Measurements from ENCODE around the gene NEDD9.
A peak's percentile ranks its signal among the peaks of the same experiment; 100 is the strongest.

Gene NEDD9

GRCh38 chr6:11214084-11214833 is 18.2 kb downstream of the NEDD9 start:
- no peak for DNase-seq (ENCODE audit: low read depth)
- TF ChIP-seq CTCF (IDR thresholded peaks at IDR 0.05; ENCODE audit: low read depth, low read length) (no peak), MYC (IDR thresholded peaks at IDR 0.05; ENCODE audit: low read depth, low read length) (no peak), POLR2A (IDR thresholded peaks at IDR 0.05; ENCODE audit: extremely low read depth, insufficient read length) (no peak)
- TF ChIP-seq, protein P1, sequence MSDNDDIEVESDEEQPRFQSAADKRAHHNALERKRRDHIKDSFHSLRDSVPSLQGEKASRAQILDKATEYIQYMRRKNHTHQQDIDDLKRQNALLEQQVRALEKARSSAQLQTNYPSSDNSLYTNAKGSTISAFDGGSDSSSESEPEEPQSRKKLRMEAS (IDR thresholded peaks at IDR 0.05; ENCODE audit: low read depth, low read length): no peak
- H3K4me3 ChIP-seq (ENCODE audit: low read depth, low read length): no peak overlapping the region

DNA sequence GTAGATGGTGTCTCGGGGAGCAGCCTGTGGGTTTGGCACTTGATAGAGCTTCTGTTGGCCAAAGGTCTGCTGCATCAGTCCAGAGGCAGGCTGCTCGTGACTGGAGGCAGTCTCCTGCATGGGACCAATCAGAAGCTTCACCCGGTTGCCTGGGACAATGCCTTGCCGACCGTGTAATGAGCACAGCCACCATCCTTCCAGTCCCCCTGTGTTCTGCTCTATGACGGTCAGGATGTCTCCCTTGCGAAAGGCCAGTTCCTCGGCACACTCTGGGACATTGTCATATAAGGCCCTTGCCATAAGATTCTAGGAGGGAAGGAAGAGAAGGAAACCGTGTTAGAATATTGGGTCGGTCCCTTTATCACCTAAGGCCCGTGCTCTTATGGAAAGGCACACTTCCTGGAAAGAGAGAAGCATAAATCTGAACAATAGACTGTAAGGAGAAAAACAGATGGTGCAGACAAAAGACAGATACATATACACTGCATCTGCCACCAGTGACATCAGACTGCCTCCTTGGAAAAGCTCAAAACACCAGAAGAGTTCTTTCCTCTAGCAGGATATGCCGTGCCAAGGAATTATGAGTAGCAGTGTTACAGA is 18.9 kb downstream of the NEDD9 start:
- DNase-seq (ENCODE audit: low read depth): no peak
- TF ChIP-seq POLR2A (IDR thresholded peaks at IDR 0.05; ENCODE audit: extremely low read depth, insufficient read length): no peak
- TF ChIP-seq, protein P1 (IDR thresholded peaks at IDR 0.05; ENCODE audit: low read depth, low read length): no peak
- TF ChIP-seq CTCF (IDR thresholded peaks at IDR 0.05; ENCODE audit: low read depth, low read length): no peak
- no peak for TF ChIP-seq MYC (IDR thresholded peaks at IDR 0.05; ENCODE audit: low read depth, low read length)
- no peak overlapping the region for H3K4me3 ChIP-seq (ENCODE audit: low read depth, low read length)

DNA sequence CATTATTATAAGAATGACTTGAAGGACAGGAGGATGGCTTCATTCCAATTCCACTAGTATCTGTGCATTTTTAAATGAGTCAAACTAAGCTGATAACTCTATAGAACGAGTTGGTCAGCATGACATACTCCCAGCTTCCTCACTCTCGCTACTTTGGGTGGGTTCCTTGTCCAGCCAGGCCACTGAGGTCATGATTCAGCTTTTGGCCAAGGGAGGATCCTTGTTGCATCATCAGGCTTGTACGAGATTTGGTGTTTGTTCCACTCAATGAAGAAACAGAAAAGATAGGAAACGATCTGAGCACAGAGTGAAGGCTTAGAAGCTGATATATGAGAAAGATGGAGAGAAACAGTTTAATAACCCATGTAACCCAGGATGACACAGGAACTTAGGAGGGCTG is 19.8 kb downstream of the NEDD9 start:
- TF ChIP-seq, protein P1 (IDR thresholded peaks at IDR 0.05; ENCODE audit: low read depth, low read length): no peak
- TF ChIP-seq POLR2A (IDR thresholded peaks at IDR 0.05; ENCODE audit: extremely low read depth, insufficient read length) (no peak), CTCF (IDR thresholded peaks at IDR 0.05; ENCODE audit: low read depth, low read length) (no peak)
- no peak overlapping the region for H3K4me3 ChIP-seq (ENCODE audit: low read depth, low read length)
- peak; percentile 34 for DNase-seq (ENCODE audit: low read depth)

DNA sequence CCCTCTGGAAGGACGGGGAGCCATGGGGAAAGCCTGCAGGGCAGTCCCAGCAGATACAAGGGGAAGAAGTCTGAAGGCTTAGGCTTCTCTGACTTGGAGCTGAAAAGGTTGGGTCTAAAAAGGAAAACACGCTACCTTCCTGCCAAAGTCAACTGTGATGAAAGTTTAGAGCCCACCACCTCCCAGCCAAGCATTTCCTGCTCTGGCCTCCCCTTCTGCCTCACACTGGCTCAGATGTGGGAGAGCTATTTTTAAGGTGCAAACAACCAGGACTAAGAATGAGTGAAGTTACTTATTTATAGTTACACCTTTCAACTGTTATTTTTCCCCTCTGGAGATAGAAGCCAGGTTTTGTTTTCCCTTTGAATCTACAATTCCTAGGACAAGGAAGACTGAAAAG is 21.2 kb downstream of the NEDD9 start:
- TF ChIP-seq, protein P1 (IDR thresholded peaks at IDR 0.05; ENCODE audit: low read depth, low read length): no peak
- TF ChIP-seq MYC (IDR thresholded peaks at IDR 0.05; ENCODE audit: low read depth, low read length): no peak
- no peak overlapping the region for H3K4me3 ChIP-seq (ENCODE audit: low read depth, low read length)
- no peak for DNase-seq (ENCODE audit: low read depth)

- TF ChIP-seq, protein P1 (IDR thresholded peaks at IDR 0.05; ENCODE audit: low read depth, low read length): no peak
- TF ChIP-seq POLR2A (IDR thresholded peaks at IDR 0.05; ENCODE audit: extremely low read depth, insufficient read length): no peak
- H3K4me3 ChIP-seq (ENCODE audit: low read depth, low read length): no peak overlapping the region
- no peak for DNase-seq (ENCODE audit: low read depth)
These were observed 21.9 kb downstream of the NEDD9 start for GRCh38 chr6:11210386-11211138.

GRCh38 chr6:11209906-11210305 is 22.6 kb downstream of the NEDD9 start:
- TF ChIP-seq CTCF (IDR thresholded peaks at IDR 0.05; ENCODE audit: low read depth, low read length): no peak
- TF ChIP-seq MYC (IDR thresholded peaks at IDR 0.05; ENCODE audit: low read depth, low read length): no peak
- TF ChIP-seq POLR2A (IDR thresholded peaks at IDR 0.05; ENCODE audit: extremely low read depth, insufficient read length): no peak
- TF ChIP-seq, protein P1 (IDR thresholded peaks at IDR 0.05; ENCODE audit: low read depth, low read length): no peak
- DNase-seq (ENCODE audit: low read depth): no peak
- no peak overlapping the region for H3K4me3 ChIP-seq (ENCODE audit: low read depth, low read length)

All from NB4 (cell line).